HG02870 (cell line): ENCODE results near the gene GJB3.
"Not testable (repeated sequence)": the region's sequence is repeated elsewhere in the genome, so short reads cannot be mapped to it uniquely, and the experiment has no call there.

Experiments
- ATAC-seq: cut with Tn5 transposase; IDR thresholded peaks from one replicate; pipeline ENCODE4 v1.9.1; 2021; ENCODE audit warnings: mild to moderate bottlenecking, moderate library complexity; ENCODE audit not compliant: unreplicated experiment

The GJB3 gene

GRCh38 chr1:34781071-34781843, at the start of gene GJB3:
TSS of gene GJB3 (plus strand) at chr1:34781214. CDS start at chr1:34784763, 3,549 bp downstream.
- ATAC-seq, result no peak

- ATAC-seq, result not testable (repeated sequence)
Measured at GRCh38 chr1:34732831-34733230, 48.2 kb upstream of the GJB3 start.

GRCh38 chr1:34736692-34737091, 44.3 kb upstream of the GJB3 start:
- ATAC-seq, result no peak

- ATAC-seq, result not testable (repeated sequence)
Measured at GRCh38 chr1:34737236-34737635, 43.8 kb upstream of the GJB3 start.

- no peak for ATAC-seq
Measured at GRCh38 chr1:34739613-34740012, 41.4 kb upstream of the GJB3 start.

- ATAC-seq, result no peak
Measured at GRCh38 chr1:34740161-34740868, 40.7 kb upstream of the GJB3 start.

GRCh38 chr1:34742667-34743270, 38.2 kb upstream of the GJB3 start:
- ATAC-seq, result no peak

GRCh38 chr1:34743775-34744174, 37.2 kb upstream of the GJB3 start:
- ATAC-seq, result no peak

GRCh38 chr1:34744851-34745250, 36.2 kb upstream of the GJB3 start:
- ATAC-seq, result no peak

- no peak for ATAC-seq
Measured at GRCh38 chr1:34745666-34746065, 35.3 kb upstream of the GJB3 start.

GRCh38 chr1:34746101-34746500, 34.9 kb upstream of the GJB3 start:
- no peak for ATAC-seq

GRCh38 chr1:34746785-34747637, 34.0 kb upstream of the GJB3 start:
- ATAC-seq, result no peak

GRCh38 chr1:34747638-34747941, 33.4 kb upstream of the GJB3 start:
- no peak for ATAC-seq

- ATAC-seq, result no peak
Measured at GRCh38 chr1:34749992-34750391, 31.0 kb upstream of the GJB3 start.

- no peak for ATAC-seq
Measured at GRCh38 chr1:34750610-34751009, 30.4 kb upstream of the GJB3 start.

- ATAC-seq, result no peak
Measured at GRCh38 chr1:34753163-34753562, 27.9 kb upstream of the GJB3 start.

GRCh38 chr1:34754964-34755637, 25.9 kb upstream of the GJB3 start, which contains the start of gene GJB5:
TSS of gene GJB5 (plus strand) at chr1:34755047. CDS start at chr1:34757331, 2,284 bp downstream.
- no peak for ATAC-seq

GRCh38 chr1:34755961-34756360, 25.1 kb upstream of the GJB3 start:
- ATAC-seq, result no peak

- ATAC-seq, result no peak
Measured at GRCh38 chr1:34757386-34757785, 23.6 kb upstream of the GJB3 start.

- ATAC-seq, result no peak
Measured at GRCh38 chr1:34758751-34759150, 22.3 kb upstream of the GJB3 start.
